HEK293 (cell line): ENCODE data around the gene CDAN1.
A peak's percentile ranks its signal among the peaks of the same experiment; 100 is the strongest.

Experiments used
- CTCF ChIA-PET: fragments of 350-600 bp; formaldehyde crosslinking; extraction: SDS; loops from one replicate; lab custom pipeline; 2021; ENCODE audit warnings: antibody characterized with exemption; lab: Yijun Ruan, JAX
- POLR2A ChIA-PET: fragments of 300-600 bp; formaldehyde crosslinking; extraction: SDS; loops from one replicate; lab custom pipeline; 2020; ENCODE audit warnings: antibody characterized with exemption, inconsistent platforms; lab: Yijun Ruan, JAX
- H3K27ac ChIP-seq: fragments of 200-500 bp; sonication (Bioruptor generic); 2 replicates; pipeline ENCODE4 v1.5.1; 2014; ENCODE audit warnings: low read depth, low read length, control low read depth, inconsistent platforms; ENCODE audit errors: extremely low read depth
- H3K36me3 ChIP-seq, 2 experiments: fragments of 200-500 bp in 1 of 2; sonication (Bioruptor generic) in 1 of 2; 1 replicate in 1 of 2; 2 replicates in 1 of 2; pipeline ENCODE4 v1.5.1; 2014 to 2017; ENCODE audit warnings: inconsistent platforms in 2 of 2, low read length in 2 of 2; ENCODE audit not compliant: control insufficient read depth in 2 of 2, insufficient read depth in 1 of 2
- H3K4me1 ChIP-seq: fragments of 200-500 bp; sonication (Bioruptor generic); 2 replicates; pipeline ENCODE4 v1.5.1; 2014; ENCODE audit warnings: mild to moderate bottlenecking, low read length, inconsistent platforms; ENCODE audit not compliant: control insufficient read depth, insufficient read depth
- H3K4me3 ChIP-seq: 2 replicates; pipeline ENCODE4 v1.5.1; 2011; ENCODE audit warnings: low read depth, mild to moderate bottlenecking, control low read depth, low read length, moderate library complexity
- H3K9me3 ChIP-seq: fragments of 200-500 bp; sonication (Bioruptor generic); 2 replicates; pipeline ENCODE4 v1.5.1; 2014; ENCODE audit warnings: low read depth, low read length, inconsistent platforms; ENCODE audit not compliant: control insufficient read depth, insufficient read depth
- PRDM1 ChIP-seq: fragments of 450-650 bp; formaldehyde crosslinking; IDR thresholded peaks from 2 replicates; pipeline ENCODE4; 2016; ENCODE audit warnings: missing biosample characterization, missing genetic modification characterization
- RBAK ChIP-seq: fragments of 450-650 bp; formaldehyde crosslinking; IDR thresholded peaks from 2 replicates; pipeline ENCODE4 v1.5.1; 2016; ENCODE audit warnings: missing biosample characterization, missing genetic modification characterization
- ZBTB8A ChIP-seq: fragments of 450-650 bp; formaldehyde crosslinking; IDR thresholded peaks from 2 replicates; pipeline ENCODE4 v1.5.1; 2016; ENCODE audit warnings: missing biosample characterization, missing genetic modification characterization
- ZNF112 ChIP-seq: fragments of 450-650 bp; formaldehyde crosslinking; IDR thresholded peaks from 2 replicates; pipeline ENCODE4 v1.5.0; 2017; ENCODE audit warnings: missing biosample characterization, missing genetic modification characterization
- ZNF121 ChIP-seq: fragments of 450-650 bp; formaldehyde crosslinking; IDR thresholded peaks from 2 replicates; pipeline ENCODE4 v1.5.1; 2016; ENCODE audit warnings: missing biosample characterization, missing genetic modification characterization
- ZNF146 ChIP-seq: fragments of 450-650 bp; formaldehyde crosslinking; IDR thresholded peaks from 2 replicates; pipeline ENCODE4 v1.5.1; 2016; ENCODE audit warnings: missing biosample characterization, missing genetic modification characterization
- ZNF211 ChIP-seq: fragments of 450-650 bp; formaldehyde crosslinking; IDR thresholded peaks from 2 replicates; pipeline ENCODE4 v1.5.1; 2016; ENCODE audit warnings: low read depth, missing biosample characterization, missing genetic modification characterization
- ZNF37A ChIP-seq: fragments of 450-650 bp; IDR thresholded peaks from 2 replicates; pipeline ENCODE4 v1.5.1; 2018; ENCODE audit warnings: missing biosample characterization, missing genetic modification characterization
- ZNF548 ChIP-seq: fragments of 450-650 bp; formaldehyde crosslinking; IDR thresholded peaks from 2 replicates; pipeline ENCODE4 v1.5.1; 2016; ENCODE audit warnings: missing biosample characterization, missing genetic modification characterization
- ZNF558 ChIP-seq: fragments of 450-650 bp; formaldehyde crosslinking; IDR thresholded peaks from 2 replicates; pipeline ENCODE4 v1.5.1; 2016; ENCODE audit warnings: missing biosample characterization, missing genetic modification characterization
- ZNF585B ChIP-seq: fragments of 450-650 bp; formaldehyde crosslinking; IDR thresholded peaks from 2 replicates; pipeline ENCODE4 v1.5.1; 2016; ENCODE audit warnings: missing biosample characterization, missing genetic modification characterization
- ZNF596 ChIP-seq: fragments of 450-650 bp; IDR thresholded peaks from 2 replicates; pipeline ENCODE4 v1.5.0; 2018; ENCODE audit warnings: missing biosample characterization, mild to moderate bottlenecking, missing genetic modification characterization, moderate library complexity
- ZNF658 ChIP-seq: fragments of 450-650 bp; formaldehyde crosslinking; IDR thresholded peaks from 2 replicates; pipeline ENCODE4; 2016; ENCODE audit warnings: missing biosample characterization, missing genetic modification characterization
- ZNF670 ChIP-seq: fragments of 450-650 bp; formaldehyde crosslinking; IDR thresholded peaks from 2 replicates; pipeline ENCODE4 v1.5.1; 2016; ENCODE audit warnings: missing biosample characterization, missing genetic modification characterization, low read depth
- ZNF747 ChIP-seq: fragments of 450-650 bp; formaldehyde crosslinking; IDR thresholded peaks from 2 replicates; pipeline ENCODE4 v1.5.1; 2016; ENCODE audit warnings: missing biosample characterization, missing genetic modification characterization
- ZNF768 ChIP-seq: fragments of 450-650 bp; formaldehyde crosslinking; IDR thresholded peaks from 2 replicates; pipeline ENCODE4 v1.5.1; 2018; ENCODE audit warnings: missing biosample characterization, mild to moderate bottlenecking, missing genetic modification characterization
- ZNF777 ChIP-seq: fragments of 450-650 bp; formaldehyde crosslinking; IDR thresholded peaks from 2 replicates; pipeline ENCODE4 v1.5.1; 2017; ENCODE audit warnings: missing biosample characterization, missing genetic modification characterization, borderline replicate concordance
- ZNF830 ChIP-seq: fragments of 450-650 bp; IDR thresholded peaks from 2 replicates; pipeline ENCODE4 v1.5.0; 2018; ENCODE audit warnings: missing biosample characterization, missing genetic modification characterization, low read depth, mild to moderate bottlenecking, moderate library complexity
- ZSCAN16 ChIP-seq: fragments of 450-650 bp; formaldehyde crosslinking; IDR thresholded peaks from 2 replicates; pipeline ENCODE4 v1.5.1; 2016; ENCODE audit warnings: missing biosample characterization, missing genetic modification characterization
- ZXDB ChIP-seq: fragments of 450-650 bp; formaldehyde crosslinking; IDR thresholded peaks from 2 replicates; pipeline ENCODE4 v1.5.1; 2016; ENCODE audit warnings: missing biosample characterization, missing genetic modification characterization
- TF ChIP-seq, protein P1 (sequence below): fragments of 450-650 bp; formaldehyde crosslinking; IDR thresholded peaks from 2 replicates; pipeline ENCODE4 v1.5.1; 2016; ENCODE audit warnings: missing biosample characterization, missing genetic modification characterization, borderline replicate concordance
- TF ChIP-seq, protein P2 (sequence below): fragments of 450-650 bp; formaldehyde crosslinking; IDR thresholded peaks from 2 replicates; pipeline ENCODE4 v1.5.1; 2016; ENCODE audit warnings: missing biosample characterization, missing genetic modification characterization
- TF ChIP-seq, protein P3 (sequence below): fragments of 450-650 bp; IDR thresholded peaks from 2 replicates; pipeline ENCODE4 v1.5.1; 2018; ENCODE audit warnings: missing biosample characterization, missing genetic modification characterization

CDAN1 gene

GRCh38 chr15:42728972-42729371, 8.0 kb downstream of the CDAN1 start:
- Histone ChIP-seq H3K4me1 (no peaks in the 10 kb centered on the region), H3K4me3 (no peak overlapping the region), H3K27ac (no peak overlapping the region), H3K9me3 (no peaks in the 10 kb centered on the region), H3K36me3 (peaks cover 6 to 96% of the 10 kb centered on the region in 2 experiments)
- POLR2A ChIA-PET, result no interaction called here
- TF ChIP-seq ZNF121 (no peak), ZNF548 (tag by site-specific recombination) (no peak), ZNF146 (no peak), ZNF558 (tag by site-specific recombination) (no peak), ZNF830 (tag by site-specific recombination) (no peak), ZNF585B (no peak), ZNF596 (tag by site-specific recombination) (no peak), PRDM1 (no peak), ZNF768 (tag by site-specific recombination) (no peak), ZNF658 (tag by site-specific recombination) (no peak), ZBTB8A (no peak)
- CTCF ChIA-PET, result no interaction called here

GRCh38 chr15:42728560-42728959, 8.4 kb downstream of the CDAN1 start:
- POLR2A ChIA-PET, result no interaction called here
- H3K27ac ChIP-seq, result no peak overlapping the region
- TF ChIP-seq, protein P1, sequence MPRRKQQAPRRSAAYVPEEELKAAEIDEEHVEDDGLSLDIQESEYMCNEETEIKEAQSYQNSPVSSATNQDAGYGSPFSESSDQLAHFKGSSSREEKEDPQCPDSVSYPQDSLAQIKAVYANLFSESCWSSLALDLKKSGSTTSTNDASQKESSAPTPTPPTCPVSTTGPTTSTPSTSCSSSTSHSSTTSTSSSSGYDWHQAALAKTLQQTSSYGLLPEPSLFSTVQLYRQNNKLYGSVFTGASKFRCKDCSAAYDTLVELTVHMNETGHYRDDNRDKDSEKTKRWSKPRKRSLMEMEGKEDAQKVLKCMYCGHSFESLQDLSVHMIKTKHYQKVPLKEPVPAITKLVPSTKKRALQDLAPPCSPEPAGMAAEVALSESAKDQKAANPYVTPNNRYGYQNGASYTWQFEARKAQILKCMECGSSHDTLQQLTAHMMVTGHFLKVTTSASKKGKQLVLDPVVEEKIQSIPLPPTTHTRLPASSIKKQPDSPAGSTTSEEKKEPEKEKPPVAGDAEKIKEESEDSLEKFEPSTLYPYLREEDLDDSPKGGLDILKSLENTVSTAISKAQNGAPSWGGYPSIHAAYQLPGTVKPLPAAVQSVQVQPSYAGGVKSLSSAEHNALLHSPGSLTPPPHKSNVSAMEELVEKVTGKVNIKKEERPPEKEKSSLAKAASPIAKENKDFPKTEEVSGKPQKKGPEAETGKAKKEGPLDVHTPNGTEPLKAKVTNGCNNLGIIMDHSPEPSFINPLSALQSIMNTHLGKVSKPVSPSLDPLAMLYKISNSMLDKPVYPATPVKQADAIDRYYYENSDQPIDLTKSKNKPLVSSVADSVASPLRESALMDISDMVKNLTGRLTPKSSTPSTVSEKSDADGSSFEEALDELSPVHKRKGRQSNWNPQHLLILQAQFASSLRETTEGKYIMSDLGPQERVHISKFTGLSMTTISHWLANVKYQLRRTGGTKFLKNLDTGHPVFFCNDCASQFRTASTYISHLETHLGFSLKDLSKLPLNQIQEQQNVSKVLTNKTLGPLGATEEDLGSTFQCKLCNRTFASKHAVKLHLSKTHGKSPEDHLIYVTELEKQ (tag by site-specific recombination), result no peak
- TF ChIP-seq PRDM1, result peak; percentile 84
- H3K9me3 ChIP-seq, result no peaks in the 10 kb centered on the region
- H3K4me1 ChIP-seq, result no peaks in the 10 kb centered on the region
- no peak overlapping the region for H3K4me3 ChIP-seq
- CTCF ChIA-PET, result no interaction called here
- H3K36me3 ChIP-seq, result peaks cover 6 to 96% of the 10 kb centered on the region in 2 experiments

- H3K36me3 ChIP-seq, result peaks cover 6 to 96% of the 10 kb centered on the region in 2 experiments
- no peak overlapping the region for H3K27ac ChIP-seq
- POLR2A ChIA-PET, result no interaction called here
- H3K4me1 ChIP-seq, result no peaks in the 10 kb centered on the region
- H3K4me3 ChIP-seq, result no peak overlapping the region
- no peaks in the 10 kb centered on the region for H3K9me3 ChIP-seq
- CTCF ChIA-PET, result no interaction called here
- TF ChIP-seq ZNF747 (no peak), ZNF777 (no peak), ZNF211 (tag by site-specific recombination) (no peak), ZNF37A (tag by site-specific recombination) (no peak), ZNF112 (no peak), ZNF558 (tag by site-specific recombination) (no peak), ZSCAN16 (tag by site-specific recombination) (no peak), RBAK (tag by site-specific recombination) (no peak), ZNF670 (tag by site-specific recombination) (no peak), ZXDB (tag by site-specific recombination) (no peak)
- TF ChIP-seq, protein P2, sequence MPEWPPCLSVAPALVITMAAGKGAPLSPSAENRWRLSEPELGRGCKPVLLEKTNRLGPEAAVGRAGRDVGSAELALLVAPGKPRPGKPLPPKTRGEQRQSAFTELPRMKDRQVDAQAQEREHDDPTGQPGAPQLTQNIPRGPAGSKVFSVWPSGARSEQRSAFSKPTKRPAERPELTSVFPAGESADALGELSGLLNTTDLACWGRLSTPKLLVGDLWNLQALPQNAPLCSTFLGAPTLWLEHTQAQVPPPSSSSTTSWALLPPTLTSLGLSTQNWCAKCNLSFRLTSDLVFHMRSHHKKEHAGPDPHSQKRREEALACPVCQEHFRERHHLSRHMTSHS, result no peak
- TF ChIP-seq, protein P3, sequence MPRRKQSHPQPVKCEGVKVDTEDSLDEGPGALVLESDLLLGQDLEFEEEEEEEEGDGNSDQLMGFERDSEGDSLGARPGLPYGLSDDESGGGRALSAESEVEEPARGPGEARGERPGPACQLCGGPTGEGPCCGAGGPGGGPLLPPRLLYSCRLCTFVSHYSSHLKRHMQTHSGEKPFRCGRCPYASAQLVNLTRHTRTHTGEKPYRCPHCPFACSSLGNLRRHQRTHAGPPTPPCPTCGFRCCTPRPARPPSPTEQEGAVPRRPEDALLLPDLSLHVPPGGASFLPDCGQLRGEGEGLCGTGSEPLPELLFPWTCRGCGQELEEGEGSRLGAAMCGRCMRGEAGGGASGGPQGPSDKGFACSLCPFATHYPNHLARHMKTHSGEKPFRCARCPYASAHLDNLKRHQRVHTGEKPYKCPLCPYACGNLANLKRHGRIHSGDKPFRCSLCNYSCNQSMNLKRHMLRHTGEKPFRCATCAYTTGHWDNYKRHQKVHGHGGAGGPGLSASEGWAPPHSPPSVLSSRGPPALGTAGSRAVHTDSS (tag by site-specific recombination), result no peak
Measured at GRCh38 chr15:42727750-42728381, 9.1 kb downstream of the CDAN1 start.
